ENCODE measurements around the gene CCM2.
"Not testable (repeated sequence)": the region's sequence is repeated elsewhere in the genome, so short reads cannot be mapped to it uniquely, and the experiment has no call there.

CCM2 gene

GRCh38 chr7:45111298-45112223, 111.6 kb downstream of the CCM2 start, which contains the start of gene TBRG4:
Gene TBRG4, minus strand, starts transcription at chr7:45111697. Its CDS starts 2,460 bp downstream, at chr7:45109237.
- DNase-seq (ENCODE audit: low read depth, low spot score): peak; percentile 99
- TF ChIP-seq ZNF274 (IDR thresholded peaks at IDR 0.05; ENCODE audit: low read depth, low read length): no peak
- no peak for TF ChIP-seq SUZ12 (IDR thresholded peaks at IDR 0.05; ENCODE audit: extremely low read depth, insufficient read depth, insufficient read length)
- peak; percentile 54 for TF ChIP-seq YY1 (IDR thresholded peaks at IDR 0.05; ENCODE audit: insufficient read depth, insufficient read length)
- H3K36me3 ChIP-seq (ENCODE audit: insufficient read depth, insufficient read length, low read length): peaks cover 37% of the 10 kb centered on the region
- H3K4me3 ChIP-seq (ENCODE audit: insufficient read length, low read depth): peak within 1 kb of the TSS; percentile 100
- H3K4me1 ChIP-seq (ENCODE audit: insufficient read depth, insufficient read length): peaks cover 3% of the 10 kb centered on the region
- H3K9ac ChIP-seq (ENCODE audit: insufficient read length, low read depth): peak within 1 kb of the TSS; percentile 100
- no peaks in the 10 kb centered on the region for H3K9me3 ChIP-seq (ENCODE audit: insufficient read depth, low read length)
- no peaks in the 10 kb centered on the region for H3K27me3 ChIP-seq (ENCODE audit: insufficient read depth, insufficient read length)

- Histone ChIP-seq H3K36me3 (ENCODE audit: insufficient read depth, insufficient read length, low read length) (peaks cover 26% of the 10 kb centered on the region), H3K4me1 (ENCODE audit: insufficient read depth, insufficient read length) (peaks cover 3% of the 10 kb centered on the region), H3K27me3 (ENCODE audit: insufficient read depth, insufficient read length) (no peaks in the 10 kb centered on the region), H3K9me3 (ENCODE audit: insufficient read depth, low read length) (no peaks in the 10 kb centered on the region), H3K9ac (ENCODE audit: insufficient read length, low read depth) (peak overlapping the region; percentile 100), H3K4me3 (ENCODE audit: insufficient read length, low read depth) (peak overlapping the region; percentile 100)
- no peak for DNase-seq (ENCODE audit: low read depth, low spot score)
- TF ChIP-seq YY1 (IDR thresholded peaks at IDR 0.05; ENCODE audit: insufficient read depth, insufficient read length) (no peak), SUZ12 (IDR thresholded peaks at IDR 0.05; ENCODE audit: extremely low read depth, insufficient read depth, insufficient read length) (no peak), ZNF274 (IDR thresholded peaks at IDR 0.05; ENCODE audit: low read depth, low read length) (no peak)
Measured at GRCh38 chr7:45112648-45113047, 112.6 kb downstream of the CCM2 start.

- not testable (repeated sequence) for H3K9ac ChIP-seq (ENCODE audit: insufficient read length, low read depth); H3K27me3 ChIP-seq (ENCODE audit: insufficient read depth, insufficient read length); H3K4me1 ChIP-seq (ENCODE audit: insufficient read depth, insufficient read length); H3K9me3 ChIP-seq (ENCODE audit: insufficient read depth, low read length); H3K4me3 ChIP-seq (ENCODE audit: insufficient read length, low read depth); DNase-seq (ENCODE audit: low read depth, low spot score)
- H3K36me3 ChIP-seq (ENCODE audit: insufficient read depth, insufficient read length, low read length): peaks cover 10% of the 10 kb centered on the region
Measured at GRCh38 chr7:45114257-45114656, 114.3 kb downstream of the CCM2 start.

- Histone ChIP-seq H3K4me1 (ENCODE audit: insufficient read depth, insufficient read length) (no peaks in the 10 kb centered on the region), H3K4me3 (ENCODE audit: insufficient read length, low read depth) (no peak overlapping the region), H3K27me3 (ENCODE audit: insufficient read depth, insufficient read length) (no peaks in the 10 kb centered on the region), H3K36me3 (ENCODE audit: insufficient read depth, insufficient read length, low read length) (peaks cover 6% of the 10 kb centered on the region), H3K9me3 (ENCODE audit: insufficient read depth, low read length) (no peaks in the 10 kb centered on the region), H3K9ac (ENCODE audit: insufficient read length, low read depth) (no peak overlapping the region)
- no peak for DNase-seq (ENCODE audit: low read depth, low spot score)
- no peak for TF ChIP-seq SUZ12 (IDR thresholded peaks at IDR 0.05; ENCODE audit: extremely low read depth, insufficient read depth, insufficient read length)
- no peak for TF ChIP-seq YY1 (IDR thresholded peaks at IDR 0.05; ENCODE audit: insufficient read depth, insufficient read length)
- no peak for TF ChIP-seq ZNF274 (IDR thresholded peaks at IDR 0.05; ENCODE audit: low read depth, low read length)
Measured at GRCh38 chr7:45114926-45115325, 114.9 kb downstream of the CCM2 start.

- Histone ChIP-seq H3K27me3 (ENCODE audit: insufficient read depth, insufficient read length) (no peaks in the 10 kb centered on the region), H3K9me3 (ENCODE audit: insufficient read depth, low read length) (no peaks in the 10 kb centered on the region), H3K4me3 (ENCODE audit: insufficient read length, low read depth) (no peak overlapping the region), H3K9ac (ENCODE audit: insufficient read length, low read depth) (no peak overlapping the region), H3K36me3 (ENCODE audit: insufficient read depth, insufficient read length, low read length) (no peaks in the 10 kb centered on the region), H3K4me1 (ENCODE audit: insufficient read depth, insufficient read length) (no peaks in the 10 kb centered on the region)
- DNase-seq (ENCODE audit: low read depth, low spot score): no peak
- TF ChIP-seq YY1 (IDR thresholded peaks at IDR 0.05; ENCODE audit: insufficient read depth, insufficient read length) (no peak), SUZ12 (IDR thresholded peaks at IDR 0.05; ENCODE audit: extremely low read depth, insufficient read depth, insufficient read length) (no peak), ZNF274 (IDR thresholded peaks at IDR 0.05; ENCODE audit: low read depth, low read length) (no peak)
Measured at GRCh38 chr7:45116048-45116447, 116.0 kb downstream of the CCM2 start.

GRCh38 chr7:45117582-45117981, 117.6 kb downstream of the CCM2 start:
- no peak for DNase-seq (ENCODE audit: low read depth, low spot score)
- H3K27me3 ChIP-seq (ENCODE audit: insufficient read depth, insufficient read length): no peaks in the 10 kb centered on the region
- H3K9ac ChIP-seq (ENCODE audit: insufficient read length, low read depth): no peak overlapping the region
- H3K9me3 ChIP-seq (ENCODE audit: insufficient read depth, low read length): no peaks in the 10 kb centered on the region
- TF ChIP-seq ZNF274 (IDR thresholded peaks at IDR 0.05; ENCODE audit: low read depth, low read length) (no peak), SUZ12 (IDR thresholded peaks at IDR 0.05; ENCODE audit: extremely low read depth, insufficient read depth, insufficient read length) (no peak), YY1 (IDR thresholded peaks at IDR 0.05; ENCODE audit: insufficient read depth, insufficient read length) (no peak)
- no peaks in the 10 kb centered on the region for H3K36me3 ChIP-seq (ENCODE audit: insufficient read depth, insufficient read length, low read length)
- H3K4me1 ChIP-seq (ENCODE audit: insufficient read depth, insufficient read length): peaks cover 2% of the 10 kb centered on the region
- no peak overlapping the region for H3K4me3 ChIP-seq (ENCODE audit: insufficient read length, low read depth)

GRCh38 chr7:45118292-45118691, 118.3 kb downstream of the CCM2 start:
- no peak for DNase-seq (ENCODE audit: low read depth, low spot score)
- no peak overlapping the region for H3K9ac ChIP-seq (ENCODE audit: insufficient read length, low read depth)
- no peaks in the 10 kb centered on the region for H3K36me3 ChIP-seq (ENCODE audit: insufficient read depth, insufficient read length, low read length)
- no peaks in the 10 kb centered on the region for H3K9me3 ChIP-seq (ENCODE audit: insufficient read depth, low read length)
- H3K27me3 ChIP-seq (ENCODE audit: insufficient read depth, insufficient read length): no peaks in the 10 kb centered on the region
- TF ChIP-seq SUZ12 (IDR thresholded peaks at IDR 0.05; ENCODE audit: extremely low read depth, insufficient read depth, insufficient read length) (no peak), YY1 (IDR thresholded peaks at IDR 0.05; ENCODE audit: insufficient read depth, insufficient read length) (no peak), ZNF274 (IDR thresholded peaks at IDR 0.05; ENCODE audit: low read depth, low read length) (no peak)
- no peak overlapping the region for H3K4me3 ChIP-seq (ENCODE audit: insufficient read length, low read depth)
- peaks cover 6% of the 10 kb centered on the region for H3K4me1 ChIP-seq (ENCODE audit: insufficient read depth, insufficient read length)

All from NT2/D1 (cell line).